ENCODE data around the gene DYNLT4. TPM values are rescaled to one million over a fixed set of nuclear protein-coding genes. Genes with fewer than 3 reads are reported as not detected.
A peak's percentile ranks its signal among the peaks of the same experiment; 100 is the strongest.
"Not testable (repeated sequence)": the region's sequence is repeated elsewhere in the genome, so short reads cannot be mapped to it uniquely, and the experiment has no call there.

Gene DYNLT4
- total RNA-seq, 3 donors from 2014 or later (not counting 1 experiment from before 2014, with no cell fraction given): 0.96 to 1.2 TPM; not detected in 1

- no peak within 1 kb of the TSS for H3K27ac ChIP-seq (ENCODE audit: low read length)
- Mint-ChIP-seq H3K27me3 (ENCODE audit: low read depth in 2 of 2) (peaks cover 18 to 26% of the 10 kb centered on the region in 2 donors), H3K36me3 (no peaks in the 10 kb centered on the region), H3K4me1 (peaks cover 0 to 6% of the 10 kb centered on the region in 2 donors), H3K27ac (no peak within 1 kb of the TSS), H3K9me3 (no peaks in the 10 kb centered on the region), H3K4me3 (peak within 1 kb of the TSS; percentile 29)
- WGBS (ENCODE audit: insufficient coverage): 3% methylated on average over 72 of the region's 72 CpGs
- H3K4me3 ChIP-seq (ENCODE audit: low read length): no peak within 1 kb of the TSS
- peaks cover 9% of the 10 kb centered on the region for H3K4me1 ChIP-seq (ENCODE audit: control insufficient read depth, insufficient read depth, low read length)
- peaks cover 11% of the 10 kb centered on the region for H3K27me3 ChIP-seq (ENCODE audit: control insufficient read depth, insufficient read depth, low read length)
- no peaks in the 10 kb centered on the region for H3K36me3 ChIP-seq (ENCODE audit: control insufficient read depth, insufficient read depth, low read length)
- DNase-seq (peak in 1 of 2 donors; percentile 47), ATAC-seq (peak in 2 of 3 donors; percentile 62 to 74)
- intact Hi-C loops (cut with micrococcal nuclease): no loop called here
- H3K9me3 ChIP-seq (ENCODE audit: control insufficient read depth, insufficient read depth, low read length): no peaks in the 10 kb centered on the region
- no peak for TF ChIP-seq CTCF (IDR thresholded peaks at IDR 0.05)
Observed at GRCh38 chr1:44842862-44843655, 35.9 kb upstream of the DYNLT4 start, which contains the start of gene PTCH2. Gene PTCH2, minus strand, starts transcription at chr1:44843253. Its CDS starts 321 bp downstream, at chr1:44842932.

- no peak for TF ChIP-seq CTCF (IDR thresholded peaks at IDR 0.05)
- intact Hi-C loops (cut with micrococcal nuclease): no loop called here
- no peak overlapping the region for H3K4me3 ChIP-seq (ENCODE audit: low read length)
- ATAC-seq (no peak), DNase-seq (peak in 1 of 2 donors; percentile 17)
- Mint-ChIP-seq H3K27me3 (ENCODE audit: low read depth in 2 of 2) (peaks cover 18 to 26% of the 10 kb centered on the region in 2 donors), H3K4me1 (peaks cover 0 to 6% of the 10 kb centered on the region in 2 donors), H3K36me3 (no peaks in the 10 kb centered on the region), H3K4me3 (no peak overlapping the region), H3K27ac (no peak overlapping the region), H3K9me3 (no peaks in the 10 kb centered on the region)
- peaks cover 11% of the 10 kb centered on the region for H3K27me3 ChIP-seq (ENCODE audit: control insufficient read depth, insufficient read depth, low read length)
- H3K4me1 ChIP-seq (ENCODE audit: control insufficient read depth, insufficient read depth, low read length): peaks cover 9% of the 10 kb centered on the region
- WGBS (ENCODE audit: insufficient coverage): 82% methylated on average over 16 of the region's 16 CpGs
- no peaks in the 10 kb centered on the region for H3K9me3 ChIP-seq (ENCODE audit: control insufficient read depth, insufficient read depth, low read length)
- no peak overlapping the region for H3K27ac ChIP-seq (ENCODE audit: low read length)
- H3K36me3 ChIP-seq (ENCODE audit: control insufficient read depth, insufficient read depth, low read length): no peaks in the 10 kb centered on the region
Observed at GRCh38 chr1:44842486-44842861, 35.3 kb upstream of the DYNLT4 start.

- no peak overlapping the region for H3K4me3 ChIP-seq (ENCODE audit: low read length)
- peaks cover 16% of the 10 kb centered on the region for H3K4me1 ChIP-seq (ENCODE audit: control insufficient read depth, insufficient read depth, low read length)
- H3K27me3 Mint-ChIP-seq (ENCODE audit: low read depth in 2 of 2): peaks cover 18 to 26% of the 10 kb centered on the region in 2 donors
- H3K36me3 Mint-ChIP-seq: no peaks in the 10 kb centered on the region
- H3K27ac Mint-ChIP-seq: no peak overlapping the region
- no peak for DNase-seq
- no peak overlapping the region for H3K27ac ChIP-seq (ENCODE audit: low read length)
- no peak for TF ChIP-seq CTCF (IDR thresholded peaks at IDR 0.05)
- H3K9me3 ChIP-seq (ENCODE audit: control insufficient read depth, insufficient read depth, low read length): no peaks in the 10 kb centered on the region
- peaks cover 7 to 13% of the 10 kb centered on the region in 2 donors for H3K4me1 Mint-ChIP-seq
- no peak for ATAC-seq
- H3K4me3 Mint-ChIP-seq: no peak overlapping the region
- no peaks in the 10 kb centered on the region for H3K9me3 Mint-ChIP-seq
- intact Hi-C loops (cut with micrococcal nuclease): loop anchor here (5.0 kb wide), 1 partner anchor 52 kb away; the partner anchor contains the start of gene BEST4
- no peaks in the 10 kb centered on the region for H3K36me3 ChIP-seq (ENCODE audit: control insufficient read depth, insufficient read depth, low read length)
- WGBS (ENCODE audit: insufficient coverage): 88% methylated on average over 4 of the region's 4 CpGs
- peaks cover 11% of the 10 kb centered on the region for H3K27me3 ChIP-seq (ENCODE audit: control insufficient read depth, insufficient read depth, low read length)
Observed at GRCh38 chr1:44839576-44839975, 32.4 kb upstream of the DYNLT4 start.

GRCh38 chr1:44838294-44838693 lies 31.1 kb upstream of the DYNLT4 start:
- not testable (repeated sequence) for H3K27ac Mint-ChIP-seq; ATAC-seq; DNase-seq; H3K9me3 ChIP-seq (ENCODE audit: control insufficient read depth, insufficient read depth, low read length); H3K4me3 ChIP-seq (ENCODE audit: low read length); H3K36me3 ChIP-seq (ENCODE audit: control insufficient read depth, insufficient read depth, low read length); H3K9me3 Mint-ChIP-seq; H3K27ac ChIP-seq (ENCODE audit: low read length); H3K36me3 Mint-ChIP-seq; H3K4me3 Mint-ChIP-seq
- peaks cover 7 to 13% of the 10 kb centered on the region in 2 donors for H3K4me1 Mint-ChIP-seq
- Histone ChIP-seq H3K27me3 (ENCODE audit: control insufficient read depth, insufficient read depth, low read length) (peaks cover 11% of the 10 kb centered on the region), H3K4me1 (ENCODE audit: control insufficient read depth, insufficient read depth, low read length) (peaks cover 16% of the 10 kb centered on the region)
- 96% methylated on average over 11 of the region's 11 CpGs for WGBS (ENCODE audit: insufficient coverage)
- H3K27me3 Mint-ChIP-seq (ENCODE audit: low read depth in 2 of 2): peaks cover 18 to 22% of the 10 kb centered on the region in 2 donors
- intact Hi-C loops (cut with micrococcal nuclease): loop anchor here (5.0 kb wide), 1 partner anchor 51 kb away; the partner anchor contains the start of gene BEST4

All from natural killer cell (primary cell).